HEK293 (cell line): ENCODE data around the gene IL17RB.
A peak's percentile ranks its signal among the peaks of the same experiment; 100 is the strongest.

Experiments
- CTCF ChIA-PET: fragments of 350-600 bp; formaldehyde crosslinking; extraction: SDS; loops from one replicate; lab custom pipeline; 2021; ENCODE audit warnings: antibody characterized with exemption; lab: Yijun Ruan, JAX
- POLR2A ChIA-PET: fragments of 300-600 bp; formaldehyde crosslinking; extraction: SDS; loops from one replicate; lab custom pipeline; 2020; ENCODE audit warnings: antibody characterized with exemption, inconsistent platforms; lab: Yijun Ruan, JAX
- H3K27ac ChIP-seq: fragments of 200-500 bp; sonication (Bioruptor generic); 2 replicates; pipeline ENCODE4 v1.5.1; 2014; ENCODE audit warnings: low read depth, low read length, control low read depth, inconsistent platforms; ENCODE audit errors: extremely low read depth
- H3K36me3 ChIP-seq, 2 experiments: fragments of 200-500 bp in 1 of 2; sonication (Bioruptor generic) in 1 of 2; 1 replicate in 1 of 2; 2 replicates in 1 of 2; pipeline ENCODE4 v1.5.1; 2014 to 2017; ENCODE audit warnings: inconsistent platforms in 2 of 2, low read length in 2 of 2; ENCODE audit not compliant: control insufficient read depth in 2 of 2, insufficient read depth in 1 of 2
- H3K4me1 ChIP-seq: fragments of 200-500 bp; sonication (Bioruptor generic); 2 replicates; pipeline ENCODE4 v1.5.1; 2014; ENCODE audit warnings: mild to moderate bottlenecking, low read length, inconsistent platforms; ENCODE audit not compliant: control insufficient read depth, insufficient read depth
- H3K4me3 ChIP-seq: 2 replicates; pipeline ENCODE4 v1.5.1; 2011; ENCODE audit warnings: low read depth, mild to moderate bottlenecking, control low read depth, low read length, moderate library complexity
- H3K9me3 ChIP-seq: fragments of 200-500 bp; sonication (Bioruptor generic); 2 replicates; pipeline ENCODE4 v1.5.1; 2014; ENCODE audit warnings: low read depth, low read length, inconsistent platforms; ENCODE audit not compliant: control insufficient read depth, insufficient read depth
- EGR2 ChIP-seq: fragments of 450-650 bp; formaldehyde crosslinking; IDR thresholded peaks from 2 replicates; pipeline ENCODE4 v1.5.1; 2016; ENCODE audit warnings: low read depth, missing biosample characterization, missing genetic modification characterization
- ZBTB17 ChIP-seq: fragments of 450-650 bp; formaldehyde crosslinking; IDR thresholded peaks from 2 replicates; pipeline ENCODE4 v1.5.1; 2016; ENCODE audit warnings: missing biosample characterization, missing genetic modification characterization
- ZBTB20 ChIP-seq: fragments of 450-650 bp; formaldehyde crosslinking; IDR thresholded peaks from 2 replicates; pipeline ENCODE4 v1.5.1; 2016; ENCODE audit warnings: missing biosample characterization, missing genetic modification characterization
- ZFHX2 ChIP-seq: fragments of 450-650 bp; formaldehyde crosslinking; conservative IDR thresholded peaks from 2 replicates; pipeline ENCODE4 v1.5.1; 2016; ENCODE audit warnings: missing biosample characterization, missing genetic modification characterization
- ZNF335 ChIP-seq: fragments of 450-650 bp; formaldehyde crosslinking; conservative IDR thresholded peaks from 2 replicates; pipeline ENCODE4 v1.5.1; 2016; ENCODE audit warnings: missing biosample characterization, missing genetic modification characterization
- ZNF529 ChIP-seq: fragments of 450-650 bp; formaldehyde crosslinking; IDR thresholded peaks from 2 replicates; pipeline ENCODE4 v1.5.1; 2017; ENCODE audit warnings: missing genetic modification characterization, missing biosample characterization; ENCODE audit not compliant: insufficient replicate concordance
- ZNF555 ChIP-seq: fragments of 450-650 bp; formaldehyde crosslinking; conservative IDR thresholded peaks from 2 replicates; pipeline ENCODE4 v1.5.1; 2017; ENCODE audit warnings: missing biosample characterization, mild to moderate bottlenecking, missing genetic modification characterization, inconsistent platforms
- ZNF600 ChIP-seq: fragments of 450-650 bp; formaldehyde crosslinking; IDR thresholded peaks from 2 replicates; pipeline ENCODE4 v1.5.1; 2016; ENCODE audit warnings: missing biosample characterization, missing genetic modification characterization
- ZNF610 ChIP-seq: fragments of 450-650 bp; formaldehyde crosslinking; IDR thresholded peaks from 2 replicates; pipeline ENCODE4 v1.5.1; 2016; ENCODE audit warnings: missing biosample characterization, missing genetic modification characterization, borderline replicate concordance
- ZNF654 ChIP-seq: fragments of 450-650 bp; formaldehyde crosslinking; IDR thresholded peaks from 2 replicates; pipeline ENCODE4 v1.5.1; 2016; ENCODE audit warnings: low read depth, missing biosample characterization, missing genetic modification characterization
- ZNF747 ChIP-seq: fragments of 450-650 bp; formaldehyde crosslinking; IDR thresholded peaks from 2 replicates; pipeline ENCODE4 v1.5.1; 2016; ENCODE audit warnings: missing biosample characterization, missing genetic modification characterization
- ZNF785 ChIP-seq: fragments of 450-650 bp; formaldehyde crosslinking; IDR thresholded peaks from 2 replicates; pipeline ENCODE4 v1.5.1; 2016; ENCODE audit warnings: missing biosample characterization, missing genetic modification characterization
- ZNF837 ChIP-seq: fragments of 450-650 bp; formaldehyde crosslinking; IDR thresholded peaks from 2 replicates; pipeline ENCODE4 v1.5.1; 2016; ENCODE audit warnings: missing biosample characterization, missing genetic modification characterization
- TF ChIP-seq, protein P1 (sequence below): fragments of 450-650 bp; formaldehyde crosslinking; IDR thresholded peaks from 2 replicates; pipeline ENCODE4 v1.5.1; 2017; ENCODE audit warnings: missing biosample characterization, missing genetic modification characterization
- TF ChIP-seq, protein P2 (sequence below): fragments of 450-650 bp; formaldehyde crosslinking; IDR thresholded peaks from 2 replicates; pipeline ENCODE4 v1.5.1; 2016; ENCODE audit warnings: missing biosample characterization, missing genetic modification characterization
- TF ChIP-seq, protein P3 (sequence below): fragments of 450-650 bp; formaldehyde crosslinking; IDR thresholded peaks from 2 replicates; pipeline ENCODE4 v1.5.1; 2016; ENCODE audit warnings: missing biosample characterization, missing genetic modification characterization
- TF ChIP-seq, protein P4 (sequence below): fragments of 450-650 bp; formaldehyde crosslinking; IDR thresholded peaks from 2 replicates; pipeline ENCODE4 v1.5.1; 2017; ENCODE audit warnings: missing biosample characterization, missing genetic modification characterization
- TF ChIP-seq, protein P5 (sequence below): fragments of 450-650 bp; formaldehyde crosslinking; IDR thresholded peaks from 2 replicates; pipeline ENCODE4 v1.5.1; 2017; ENCODE audit warnings: missing biosample characterization, missing genetic modification characterization

IL17RB gene

DNA sequence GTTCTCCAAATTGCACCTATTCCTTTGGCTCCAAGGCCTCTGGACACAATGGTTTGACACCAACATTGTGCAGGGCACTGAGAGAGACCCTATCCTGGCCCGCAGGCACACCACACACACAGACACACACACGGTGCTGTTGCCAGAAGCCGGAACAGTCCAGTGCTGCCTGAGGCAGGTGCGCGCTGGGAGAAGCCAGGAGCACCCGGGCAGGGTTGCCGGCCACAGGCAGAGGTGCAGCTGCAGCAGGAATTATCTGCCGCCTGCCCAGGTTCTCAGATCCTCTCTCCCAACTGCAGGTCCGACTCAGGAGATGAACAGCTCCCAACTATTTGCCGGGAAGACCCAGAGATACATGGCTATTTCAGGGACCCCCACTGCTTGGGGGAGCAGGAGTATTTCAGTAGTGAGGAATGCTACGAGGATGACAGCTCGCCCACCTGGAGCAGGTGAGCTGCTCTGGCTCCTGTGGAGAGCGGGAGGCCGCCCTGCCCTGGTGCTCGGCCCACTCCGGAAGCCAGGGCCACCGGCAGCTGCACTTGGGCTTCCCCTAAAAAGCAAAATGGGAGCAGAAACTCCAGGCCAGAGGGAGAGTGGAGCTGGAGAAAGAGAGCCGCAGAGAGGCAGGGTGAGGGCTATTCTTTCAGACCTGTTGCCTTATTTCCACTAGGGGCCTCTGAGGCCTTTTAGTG, 43.1 kb upstream of the IL17RB start (continued):
- no peak for TF ChIP-seq ZBTB20
- TF ChIP-seq, protein P1, sequence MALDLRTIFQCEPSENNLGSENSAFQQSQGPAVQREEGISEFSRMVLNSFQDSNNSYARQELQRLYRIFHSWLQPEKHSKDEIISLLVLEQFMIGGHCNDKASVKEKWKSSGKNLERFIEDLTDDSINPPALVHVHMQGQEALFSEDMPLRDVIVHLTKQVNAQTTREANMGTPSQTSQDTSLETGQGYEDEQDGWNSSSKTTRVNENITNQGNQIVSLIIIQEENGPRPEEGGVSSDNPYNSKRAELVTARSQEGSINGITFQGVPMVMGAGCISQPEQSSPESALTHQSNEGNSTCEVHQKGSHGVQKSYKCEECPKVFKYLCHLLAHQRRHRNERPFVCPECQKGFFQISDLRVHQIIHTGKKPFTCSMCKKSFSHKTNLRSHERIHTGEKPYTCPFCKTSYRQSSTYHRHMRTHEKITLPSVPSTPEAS (tag by site-specific recombination): no peak
- TF ChIP-seq, protein P2, sequence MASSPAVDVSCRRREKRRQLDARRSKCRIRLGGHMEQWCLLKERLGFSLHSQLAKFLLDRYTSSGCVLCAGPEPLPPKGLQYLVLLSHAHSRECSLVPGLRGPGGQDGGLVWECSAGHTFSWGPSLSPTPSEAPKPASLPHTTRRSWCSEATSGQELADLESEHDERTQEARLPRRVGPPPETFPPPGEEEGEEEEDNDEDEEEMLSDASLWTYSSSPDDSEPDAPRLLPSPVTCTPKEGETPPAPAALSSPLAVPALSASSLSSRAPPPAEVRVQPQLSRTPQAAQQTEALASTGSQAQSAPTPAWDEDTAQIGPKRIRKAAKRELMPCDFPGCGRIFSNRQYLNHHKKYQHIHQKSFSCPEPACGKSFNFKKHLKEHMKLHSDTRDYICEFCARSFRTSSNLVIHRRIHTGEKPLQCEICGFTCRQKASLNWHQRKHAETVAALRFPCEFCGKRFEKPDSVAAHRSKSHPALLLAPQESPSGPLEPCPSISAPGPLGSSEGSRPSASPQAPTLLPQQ: no peak

DNA sequence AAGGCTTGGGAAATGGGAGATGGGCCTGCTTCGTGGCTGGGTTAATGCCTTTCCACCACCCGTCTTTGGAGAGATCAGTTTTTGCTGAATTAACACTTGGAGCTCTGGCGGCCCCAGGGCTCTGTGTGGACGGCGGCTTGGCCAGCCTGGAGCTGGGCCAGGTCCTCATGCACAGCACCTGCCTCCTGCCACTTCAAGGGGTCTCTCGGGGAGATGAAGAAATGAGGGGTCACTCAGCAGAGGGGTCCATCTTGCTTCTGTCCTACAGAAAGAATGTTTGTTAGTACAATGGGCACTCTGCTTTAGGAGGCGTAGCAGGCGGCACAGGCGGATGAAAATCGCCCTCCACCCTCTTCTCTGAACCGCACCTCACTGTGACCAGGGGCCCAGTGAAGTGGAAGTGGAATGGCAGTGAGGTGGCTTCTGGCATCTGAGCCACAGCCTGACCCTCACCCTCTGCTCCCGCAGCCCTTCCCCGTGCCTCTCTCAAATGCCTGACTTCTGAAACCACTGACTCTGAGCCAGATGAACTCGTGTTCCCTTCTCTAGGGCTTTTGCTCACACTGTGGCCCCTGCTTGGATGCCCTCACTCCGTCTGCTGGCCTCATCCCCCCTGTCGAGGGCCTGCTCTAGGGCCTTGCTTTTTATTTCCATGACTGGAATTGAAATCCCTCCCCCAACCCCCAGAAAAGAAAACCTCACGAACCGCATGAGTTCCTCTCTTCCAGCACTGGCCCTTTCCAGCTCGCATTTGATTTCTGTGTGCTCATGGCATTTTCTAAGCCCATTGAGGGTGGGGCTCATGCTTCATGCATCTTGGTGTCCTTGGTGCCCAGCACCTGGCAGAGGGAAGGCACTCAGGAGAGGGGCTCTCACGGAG, 42.3 kb upstream of the IL17RB start:
- Histone ChIP-seq H3K27ac (no peak overlapping the region), H3K36me3 (no peaks in the 10 kb centered on the region), H3K4me3 (no peak overlapping the region), H3K4me1 (no peaks in the 10 kb centered on the region), H3K9me3 (no peaks in the 10 kb centered on the region)
- TF ChIP-seq ZNF529 (tag by site-specific recombination) (no peak), ZNF610 (tag by site-specific recombination) (no peak), ZNF654 (no peak)
- TF ChIP-seq, protein P3, sequence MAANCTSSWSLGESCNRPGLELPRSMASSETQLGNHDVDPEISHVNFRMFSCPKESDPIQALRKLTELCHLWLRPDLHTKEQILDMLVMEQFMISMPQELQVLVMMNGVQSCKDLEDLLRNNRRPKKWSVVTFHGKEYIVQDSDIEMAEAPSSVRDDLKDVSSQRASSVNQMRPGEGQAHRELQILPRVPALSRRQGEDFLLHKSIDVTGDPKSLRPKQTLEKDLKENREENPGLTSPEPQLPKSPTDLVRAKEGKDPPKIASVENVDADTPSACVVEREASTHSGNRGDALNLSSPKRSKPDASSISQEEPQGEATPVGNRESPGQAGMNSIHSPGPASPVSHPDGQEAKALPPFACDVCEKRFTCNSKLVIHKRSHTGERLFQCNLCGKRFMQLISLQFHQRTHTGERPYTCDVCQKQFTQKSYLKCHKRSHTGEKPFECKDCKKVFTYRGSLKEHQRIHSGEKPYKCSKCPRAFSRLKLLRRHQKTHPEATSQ: no peak
- CTCF ChIA-PET: interaction anchor here (0.5 kb wide), 1 partner anchor 289 kb away, joined by 3 read pairs; no protein-coding TSS in a partner anchor
- POLR2A ChIA-PET: no interaction called here

DNA sequence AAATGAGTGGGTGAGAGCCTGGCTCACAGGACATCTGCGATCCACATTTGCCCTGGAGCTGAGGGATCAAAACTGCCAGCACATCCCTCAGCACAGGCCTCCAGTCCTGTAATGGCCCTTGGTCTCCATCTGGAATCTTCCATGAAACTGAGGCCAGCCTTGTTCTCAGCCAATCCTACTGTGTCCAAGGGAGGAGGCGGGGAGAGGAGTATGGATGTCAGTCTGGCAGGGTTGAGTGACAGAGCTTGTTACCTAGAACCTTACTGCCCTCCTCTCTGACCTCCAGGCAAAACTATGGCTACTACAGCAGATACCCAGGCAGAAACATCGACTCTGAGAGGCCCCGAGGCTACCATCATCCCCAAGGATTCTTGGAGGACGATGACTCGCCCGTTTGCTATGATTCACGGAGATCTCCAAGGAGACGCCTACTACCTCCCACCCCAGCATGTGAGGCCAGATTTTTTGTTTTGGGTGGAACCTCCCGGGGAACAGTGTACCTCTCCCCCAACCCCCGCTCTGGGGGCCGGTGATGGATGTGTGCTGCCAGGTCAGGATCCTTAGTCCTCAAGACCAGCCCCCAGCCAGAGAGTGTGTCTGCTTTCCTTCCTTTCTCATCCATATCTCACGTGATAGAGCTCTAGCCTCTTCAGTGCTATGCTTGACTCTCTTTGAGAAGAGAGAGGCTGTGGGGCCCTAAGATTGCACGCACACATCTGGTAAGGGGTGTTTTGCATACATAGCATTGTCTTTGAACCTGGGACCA, 41.5 kb upstream of the IL17RB start:
- TF ChIP-seq ZNF785: no peak
- TF ChIP-seq ZNF555 (tag by site-specific recombination): no peak
- TF ChIP-seq ZFHX2 (tag by site-specific recombination): peak; percentile 85
- no peak for TF ChIP-seq ZNF747 (tag by site-specific recombination)
- TF ChIP-seq ZNF600: 0 out of 2 replicates have a peak, but pooled peaks have one; percentile 25
- no peak for TF ChIP-seq ZNF335
- 0 out of 2 replicates have a peak, but pooled peaks have one; percentile 12 for TF ChIP-seq ZBTB17
- TF ChIP-seq EGR2 (tag by site-specific recombination): peak; percentile 76
- TF ChIP-seq, protein P4, sequence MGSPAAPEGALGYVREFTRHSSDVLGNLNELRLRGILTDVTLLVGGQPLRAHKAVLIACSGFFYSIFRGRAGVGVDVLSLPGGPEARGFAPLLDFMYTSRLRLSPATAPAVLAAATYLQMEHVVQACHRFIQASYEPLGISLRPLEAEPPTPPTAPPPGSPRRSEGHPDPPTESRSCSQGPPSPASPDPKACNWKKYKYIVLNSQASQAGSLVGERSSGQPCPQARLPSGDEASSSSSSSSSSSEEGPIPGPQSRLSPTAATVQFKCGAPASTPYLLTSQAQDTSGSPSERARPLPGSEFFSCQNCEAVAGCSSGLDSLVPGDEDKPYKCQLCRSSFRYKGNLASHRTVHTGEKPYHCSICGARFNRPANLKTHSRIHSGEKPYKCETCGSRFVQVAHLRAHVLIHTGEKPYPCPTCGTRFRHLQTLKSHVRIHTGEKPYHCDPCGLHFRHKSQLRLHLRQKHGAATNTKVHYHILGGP (tag by site-specific recombination): peak; percentile 86
- no peak for TF ChIP-seq ZNF837 (tag by site-specific recombination)
- TF ChIP-seq, protein P5, sequence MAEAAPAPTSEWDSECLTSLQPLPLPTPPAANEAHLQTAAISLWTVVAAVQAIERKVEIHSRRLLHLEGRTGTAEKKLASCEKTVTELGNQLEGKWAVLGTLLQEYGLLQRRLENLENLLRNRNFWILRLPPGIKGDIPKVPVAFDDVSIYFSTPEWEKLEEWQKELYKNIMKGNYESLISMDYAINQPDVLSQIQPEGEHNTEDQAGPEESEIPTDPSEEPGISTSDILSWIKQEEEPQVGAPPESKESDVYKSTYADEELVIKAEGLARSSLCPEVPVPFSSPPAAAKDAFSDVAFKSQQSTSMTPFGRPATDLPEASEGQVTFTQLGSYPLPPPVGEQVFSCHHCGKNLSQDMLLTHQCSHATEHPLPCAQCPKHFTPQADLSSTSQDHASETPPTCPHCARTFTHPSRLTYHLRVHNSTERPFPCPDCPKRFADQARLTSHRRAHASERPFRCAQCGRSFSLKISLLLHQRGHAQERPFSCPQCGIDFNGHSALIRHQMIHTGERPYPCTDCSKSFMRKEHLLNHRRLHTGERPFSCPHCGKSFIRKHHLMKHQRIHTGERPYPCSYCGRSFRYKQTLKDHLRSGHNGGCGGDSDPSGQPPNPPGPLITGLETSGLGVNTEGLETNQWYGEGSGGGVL: peak; percentile 54; the same call in 1 of the 2 replicates
- TF ChIP-seq, all 188 proteins: peak for 6
- ChIA-PET POLR2A (no interaction called here), CTCF (interaction anchor here (0.5 kb wide), 1 partner anchor 288 kb away, joined by 3 read pairs; no protein-coding TSS in a partner anchor)
- no peak overlapping the region for H3K4me3 ChIP-seq
- H3K36me3 ChIP-seq: no peaks in the 10 kb centered on the region
- H3K27ac ChIP-seq: no peak overlapping the region
- no peaks in the 10 kb centered on the region for H3K9me3 ChIP-seq
- H3K4me1 ChIP-seq: no peaks in the 10 kb centered on the region
